Glutamatergic neuron (in vitro differentiated cells): ENCODE measurements around the gene NFU1. TPM values are rescaled to one million over a fixed set of nuclear protein-coding genes. Genes with fewer than 3 reads are reported as not detected.

Experiments used
- DNase-seq: peaks from one replicate; pipeline ENCODE4 v3.0.0; 2022
- H3K27ac Mint-ChIP-seq: one replicate; pipeline ENCODE4 v1.8.0; 2020; ENCODE audit warnings: mild to moderate bottlenecking, mixed read lengths, inconsistent platforms; ENCODE audit not compliant: unreplicated experiment
- H3K27me3 Mint-ChIP-seq: one replicate; pipeline ENCODE4 v1.8.0; 2020; ENCODE audit warnings: mild to moderate bottlenecking, moderate library complexity, mixed read lengths, inconsistent platforms; ENCODE audit not compliant: unreplicated experiment
- H3K36me3 Mint-ChIP-seq: one replicate; pipeline ENCODE4 v1.8.0; 2020; ENCODE audit warnings: mild to moderate bottlenecking, mixed read lengths, inconsistent platforms; ENCODE audit not compliant: unreplicated experiment
- H3K4me1 Mint-ChIP-seq: one replicate; pipeline ENCODE4 v1.8.0; 2020; ENCODE audit warnings: mild to moderate bottlenecking, low read depth, mixed read lengths, inconsistent platforms; ENCODE audit not compliant: unreplicated experiment
- H3K4me3 Mint-ChIP-seq: one replicate; pipeline ENCODE4 v1.8.0; 2020; ENCODE audit warnings: mild to moderate bottlenecking, mixed read lengths, inconsistent platforms; ENCODE audit not compliant: unreplicated experiment
- H3K9me3 Mint-ChIP-seq: one replicate; pipeline ENCODE4 v1.8.0; 2020; ENCODE audit warnings: mild to moderate bottlenecking, moderate library complexity, mixed read lengths, inconsistent platforms; ENCODE audit not compliant: unreplicated experiment
- total RNA-seq: library from RNA; stranded (reverse); fragmentation: NEBNext Ultra II Directional; extraction: Animal tissue kit (Norgen Biotek cat#: 25700); gene quantifications from one replicate; pipeline ENCODE4 v1.2.1, GENCODE V29; 2021; ENCODE audit not compliant: unreplicated experiment
- TF ChIP-seq, protein P1 (sequence below): fragments of 200-600 bp; sonication (generic); IDR thresholded peaks from one replicate; pipeline ENCODE4 v1.5.0; 2021; ENCODE audit not compliant: partially characterized antibody, unreplicated experiment

NFU1 gene
- total RNA-seq, 1 donor from 2014 or later = 40.0 TPM

DNA sequence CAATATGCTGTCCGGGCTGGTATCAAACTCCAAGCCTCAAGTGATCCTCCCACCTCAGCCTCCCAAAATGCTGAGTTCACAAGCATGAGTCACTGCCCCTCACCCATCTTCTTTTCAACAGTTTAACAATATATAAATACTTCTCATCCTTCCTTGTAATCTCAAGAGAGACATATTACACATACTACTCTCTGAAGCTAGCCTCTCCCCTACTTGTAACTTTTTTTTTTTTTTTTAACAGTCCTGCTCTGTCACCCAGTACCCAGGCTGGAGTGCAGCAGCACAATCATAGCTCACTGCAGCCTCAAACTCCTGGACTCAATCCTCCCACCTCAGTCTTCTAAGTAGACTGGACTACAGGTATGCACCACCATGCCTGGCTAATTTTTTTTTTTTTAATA, 55.9 kb downstream of the NFU1 start:
- Mint-ChIP-seq H3K36me3 (no peaks in the 10 kb centered on the region), H3K4me1 (peaks cover 2% of the 10 kb centered on the region), H3K27me3 (no peaks in the 10 kb centered on the region), H3K27ac (no peak overlapping the region), H3K9me3 (peaks cover 2% of the 10 kb centered on the region), H3K4me3 (no peak overlapping the region)
- TF ChIP-seq, protein P1, sequence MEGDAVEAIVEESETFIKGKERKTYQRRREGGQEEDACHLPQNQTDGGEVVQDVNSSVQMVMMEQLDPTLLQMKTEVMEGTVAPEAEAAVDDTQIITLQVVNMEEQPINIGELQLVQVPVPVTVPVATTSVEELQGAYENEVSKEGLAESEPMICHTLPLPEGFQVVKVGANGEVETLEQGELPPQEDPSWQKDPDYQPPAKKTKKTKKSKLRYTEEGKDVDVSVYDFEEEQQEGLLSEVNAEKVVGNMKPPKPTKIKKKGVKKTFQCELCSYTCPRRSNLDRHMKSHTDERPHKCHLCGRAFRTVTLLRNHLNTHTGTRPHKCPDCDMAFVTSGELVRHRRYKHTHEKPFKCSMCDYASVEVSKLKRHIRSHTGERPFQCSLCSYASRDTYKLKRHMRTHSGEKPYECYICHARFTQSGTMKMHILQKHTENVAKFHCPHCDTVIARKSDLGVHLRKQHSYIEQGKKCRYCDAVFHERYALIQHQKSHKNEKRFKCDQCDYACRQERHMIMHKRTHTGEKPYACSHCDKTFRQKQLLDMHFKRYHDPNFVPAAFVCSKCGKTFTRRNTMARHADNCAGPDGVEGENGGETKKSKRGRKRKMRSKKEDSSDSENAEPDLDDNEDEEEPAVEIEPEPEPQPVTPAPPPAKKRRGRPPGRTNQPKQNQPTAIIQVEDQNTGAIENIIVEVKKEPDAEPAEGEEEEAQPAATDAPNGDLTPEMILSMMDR = no peak
- no peak for DNase-seq

DNA sequence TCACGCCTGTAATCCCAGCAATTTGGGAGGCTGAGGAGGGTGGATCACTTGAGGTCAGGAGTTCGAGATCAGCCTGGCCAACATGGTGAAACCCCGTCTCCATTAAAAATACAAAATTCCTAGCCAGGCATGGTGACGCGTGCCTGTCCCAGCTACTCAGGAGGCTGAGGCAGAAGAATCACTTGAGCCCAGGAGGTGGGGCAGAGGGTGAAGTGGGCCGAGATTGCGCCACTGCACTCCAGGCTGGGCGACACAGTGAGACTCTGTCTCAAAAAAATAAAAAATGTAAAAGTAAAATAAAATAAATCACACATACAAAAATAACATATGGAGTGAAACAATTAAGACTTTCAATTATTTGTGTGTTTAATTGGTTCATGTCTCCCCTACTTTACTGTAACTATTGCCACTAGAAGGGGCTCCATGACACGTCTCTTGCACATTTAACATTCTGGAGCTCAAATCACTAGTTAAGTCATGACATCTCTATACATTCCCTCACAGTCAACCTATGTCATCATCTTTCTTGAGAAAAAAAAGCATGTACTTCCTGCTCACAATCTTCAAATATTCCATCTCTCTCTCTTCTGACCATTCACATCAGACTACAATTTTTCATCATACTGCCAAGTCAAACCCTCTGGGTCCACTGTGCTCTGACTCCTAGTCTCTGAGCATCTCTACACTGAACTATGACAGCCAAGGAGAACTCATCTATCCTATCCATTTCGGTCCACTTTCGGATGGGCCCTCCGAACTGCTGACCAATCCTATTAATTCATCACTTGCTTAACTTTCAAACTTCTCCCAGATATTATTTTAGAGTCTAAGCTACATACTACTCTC, 56.9 kb downstream of the NFU1 start:
- no peak overlapping the region for H3K27ac Mint-ChIP-seq
- no peak overlapping the region for H3K4me3 Mint-ChIP-seq
- H3K27me3 Mint-ChIP-seq = no peaks in the 10 kb centered on the region

DNA sequence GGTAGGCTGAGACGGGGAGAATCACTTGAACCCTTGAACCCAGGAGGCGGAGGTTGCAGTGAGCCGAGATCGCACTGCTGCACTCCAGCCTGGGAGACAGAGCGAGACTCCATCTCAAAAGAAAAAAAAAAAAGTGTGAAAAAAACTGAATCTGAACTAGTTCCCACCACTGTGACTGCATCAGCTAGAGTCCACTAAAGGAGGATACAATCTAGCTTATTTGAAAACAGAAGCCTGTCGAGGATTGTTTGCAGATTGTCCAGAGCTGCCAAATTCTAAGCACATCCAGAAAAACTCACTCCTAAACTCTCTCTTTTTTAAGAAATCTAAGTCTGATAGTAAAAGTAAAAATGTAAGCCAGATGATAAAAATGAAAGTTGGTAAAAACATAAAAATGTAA, 60.8 kb downstream of the NFU1 start:
- Mint-ChIP-seq H3K27ac (no peak overlapping the region), H3K4me3 (no peak overlapping the region), H3K4me1 (no peaks in the 10 kb centered on the region), H3K9me3 (no peaks in the 10 kb centered on the region), H3K27me3 (no peaks in the 10 kb centered on the region), H3K36me3 (no peaks in the 10 kb centered on the region)
- TF ChIP-seq, protein P1 = no peak
- DNase-seq = no peak

More for the DNA sequence above, 56.9 kb downstream of the NFU1 start:
- no peaks in the 10 kb centered on the region for H3K36me3 Mint-ChIP-seq
- H3K9me3 Mint-ChIP-seq = no peaks in the 10 kb centered on the region
- H3K4me1 Mint-ChIP-seq = no peaks in the 10 kb centered on the region
- no peak for DNase-seq
- TF ChIP-seq, protein P1 = no peak

DNA sequence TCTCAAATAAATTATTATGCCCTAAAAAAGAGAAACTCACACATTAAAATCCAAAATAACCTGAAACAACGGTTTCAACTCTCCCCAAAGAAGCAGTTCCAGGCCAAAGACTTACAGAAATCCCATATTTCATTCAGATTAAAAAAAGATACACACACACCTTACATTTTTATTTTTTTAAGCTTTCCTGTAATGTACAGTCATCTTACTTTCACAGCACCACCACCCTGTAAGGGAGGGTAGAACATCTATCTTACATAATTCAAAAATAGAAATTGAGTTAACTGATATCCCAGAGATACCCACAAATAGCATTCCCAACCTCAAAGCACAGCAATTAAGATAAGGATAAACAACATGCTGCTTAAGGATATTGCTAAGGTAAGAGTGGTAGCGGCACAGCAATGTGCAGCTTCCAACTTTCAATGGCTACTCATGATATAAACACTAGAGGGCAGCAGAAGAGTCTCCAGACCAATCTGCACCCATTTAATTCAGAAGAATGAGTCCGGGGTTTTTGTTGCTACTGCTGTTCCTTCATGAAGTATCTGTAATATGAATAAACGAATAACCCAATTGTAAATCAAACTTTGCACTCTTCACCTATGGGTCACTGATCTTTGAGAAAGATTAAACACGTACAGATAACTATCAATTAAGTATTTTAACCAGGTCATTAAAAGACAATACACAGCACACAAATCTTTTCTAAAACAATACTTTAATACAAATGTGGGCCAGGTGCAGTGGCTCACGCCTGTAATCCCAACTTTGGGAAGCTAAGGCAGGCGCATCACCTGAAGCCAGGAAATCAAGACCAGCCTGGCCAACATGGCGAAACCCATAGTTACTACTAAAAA, 61.5 kb downstream of the NFU1 start:
- Mint-ChIP-seq H3K27ac (no peak overlapping the region), H3K36me3 (no peaks in the 10 kb centered on the region), H3K27me3 (no peaks in the 10 kb centered on the region), H3K4me1 (no peaks in the 10 kb centered on the region), H3K4me3 (no peak overlapping the region), H3K9me3 (no peaks in the 10 kb centered on the region)
- DNase-seq = no peak
- TF ChIP-seq, protein P1 = peak; percentile 68

DNA sequence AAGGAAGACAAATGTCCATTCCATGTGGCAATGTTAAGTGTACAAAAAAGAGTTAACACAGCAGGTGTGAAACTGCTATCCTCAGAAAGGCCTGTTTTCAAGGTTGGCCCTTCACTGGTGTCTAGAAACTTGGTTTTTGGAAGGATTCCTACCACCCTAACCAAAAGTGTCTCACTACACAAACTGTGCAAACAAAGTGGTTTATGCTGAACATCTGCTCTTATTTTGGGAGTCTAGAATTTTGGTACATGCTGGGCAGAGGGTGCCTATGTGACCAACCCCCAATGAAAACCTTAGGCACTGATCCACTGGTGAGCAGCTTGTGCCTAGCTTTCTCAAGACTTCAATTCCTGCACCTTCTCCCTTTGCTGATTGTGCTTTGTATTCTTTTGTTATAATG, 64.5 kb downstream of the NFU1 start:
- Mint-ChIP-seq H3K36me3 (no peaks in the 10 kb centered on the region), H3K9me3 (no peaks in the 10 kb centered on the region), H3K27ac (no peak overlapping the region), H3K4me1 (no peaks in the 10 kb centered on the region), H3K27me3 (peaks cover 4% of the 10 kb centered on the region), H3K4me3 (no peak overlapping the region)
- DNase-seq = no peak
- TF ChIP-seq, protein P1 = no peak
